HG02885 (cell line): ENCODE results near the gene MIGA1.
"Not testable (repeated sequence)": the region's sequence is repeated elsewhere in the genome, so short reads cannot be mapped to it uniquely, and the experiment has no call there.

Experiments
- ATAC-seq: cut with Tn5 transposase; IDR thresholded peaks from one replicate; pipeline ENCODE4 v1.9.1; 2021; ENCODE audit warnings: mild to moderate bottlenecking; ENCODE audit not compliant: unreplicated experiment, poor library complexity

The MIGA1 gene

GRCh38 chr1:77796695-77797405, 17.4 kb downstream of the MIGA1 start:
- no peak for ATAC-seq

- ATAC-seq, result no peak
These were observed 18.5 kb downstream of the MIGA1 start for GRCh38 chr1:77797991-77798390.

- no peak for ATAC-seq
These were observed 22.6 kb downstream of the MIGA1 start for GRCh38 chr1:77802026-77802425.

GRCh38 chr1:77803371-77803770, 23.9 kb downstream of the MIGA1 start:
- no peak for ATAC-seq

GRCh38 chr1:77809787-77810462, 30.5 kb downstream of the MIGA1 start:
- not testable (repeated sequence) for ATAC-seq

- not testable (repeated sequence) for ATAC-seq
These were observed 32.1 kb downstream of the MIGA1 start for GRCh38 chr1:77811589-77811988.

GRCh38 chr1:77817368-77818209, 38.1 kb downstream of the MIGA1 start:
- ATAC-seq, result no peak

- no peak for ATAC-seq
These were observed 40.7 kb downstream of the MIGA1 start for GRCh38 chr1:77820121-77820520.

- ATAC-seq, result no peak
These were observed 44.6 kb downstream of the MIGA1 start for GRCh38 chr1:77824079-77824478.

- ATAC-seq, result peak; percentile 12
These were observed 45.2 kb downstream of the MIGA1 start for GRCh38 chr1:77824694-77825093.

- peak; percentile 84 for ATAC-seq
These were observed 45.8 kb downstream of the MIGA1 start for GRCh38 chr1:77825131-77825709.

GRCh38 chr1:77826851-77827250, 47.4 kb downstream of the MIGA1 start:
- ATAC-seq, result not testable (repeated sequence)

- no peak for ATAC-seq
These were observed 48.6 kb downstream of the MIGA1 start for GRCh38 chr1:77828098-77828497.

GRCh38 chr1:77829851-77830250, 50.4 kb downstream of the MIGA1 start:
- ATAC-seq, result no peak

- no peak for ATAC-seq
These were observed 51.5 kb downstream of the MIGA1 start for GRCh38 chr1:77830946-77831345.

GRCh38 chr1:77831566-77831965, 52.1 kb downstream of the MIGA1 start:
- no peak for ATAC-seq

- no peak for ATAC-seq
These were observed 52.7 kb downstream of the MIGA1 start for GRCh38 chr1:77831976-77832711.

- no peak for ATAC-seq
These were observed 53.5 kb downstream of the MIGA1 start for GRCh38 chr1:77832901-77833300.

GRCh38 chr1:77833521-77834100, 54.2 kb downstream of the MIGA1 start:
- ATAC-seq, result no peak
